ENCODE measurements around the gene ZNF496.

DNA sequence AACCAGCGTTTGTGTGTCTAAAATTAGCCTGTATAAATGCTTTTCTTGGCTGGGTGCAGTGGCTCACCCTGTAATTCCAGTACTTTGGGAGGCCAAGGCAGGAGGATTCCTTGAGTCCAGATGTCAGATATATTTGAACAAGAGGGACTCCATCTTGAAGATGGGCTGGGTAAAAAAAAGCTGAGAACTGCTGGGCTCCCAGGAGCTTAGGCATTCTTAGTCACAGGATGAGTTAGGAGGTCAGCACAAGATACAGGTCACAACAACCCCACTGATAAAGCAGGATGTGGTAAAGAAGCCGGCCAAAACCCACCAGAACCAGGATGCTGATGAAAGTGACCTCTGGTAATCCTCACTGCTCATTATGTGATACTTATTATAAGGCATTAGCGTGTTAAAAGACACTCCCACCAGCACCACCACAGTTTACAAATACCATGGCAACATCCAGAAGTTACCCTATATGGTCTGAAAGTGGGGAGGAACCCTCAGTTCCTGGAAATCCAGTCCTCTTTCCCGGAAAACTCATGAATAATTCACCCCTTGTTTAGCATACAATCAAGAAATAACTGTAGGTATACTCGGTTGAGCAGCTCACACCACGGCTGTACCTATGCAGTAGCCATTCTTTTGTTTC is 36.2 kb upstream of the ZNF496 start:
- TF ChIP-seq, protein P1, sequence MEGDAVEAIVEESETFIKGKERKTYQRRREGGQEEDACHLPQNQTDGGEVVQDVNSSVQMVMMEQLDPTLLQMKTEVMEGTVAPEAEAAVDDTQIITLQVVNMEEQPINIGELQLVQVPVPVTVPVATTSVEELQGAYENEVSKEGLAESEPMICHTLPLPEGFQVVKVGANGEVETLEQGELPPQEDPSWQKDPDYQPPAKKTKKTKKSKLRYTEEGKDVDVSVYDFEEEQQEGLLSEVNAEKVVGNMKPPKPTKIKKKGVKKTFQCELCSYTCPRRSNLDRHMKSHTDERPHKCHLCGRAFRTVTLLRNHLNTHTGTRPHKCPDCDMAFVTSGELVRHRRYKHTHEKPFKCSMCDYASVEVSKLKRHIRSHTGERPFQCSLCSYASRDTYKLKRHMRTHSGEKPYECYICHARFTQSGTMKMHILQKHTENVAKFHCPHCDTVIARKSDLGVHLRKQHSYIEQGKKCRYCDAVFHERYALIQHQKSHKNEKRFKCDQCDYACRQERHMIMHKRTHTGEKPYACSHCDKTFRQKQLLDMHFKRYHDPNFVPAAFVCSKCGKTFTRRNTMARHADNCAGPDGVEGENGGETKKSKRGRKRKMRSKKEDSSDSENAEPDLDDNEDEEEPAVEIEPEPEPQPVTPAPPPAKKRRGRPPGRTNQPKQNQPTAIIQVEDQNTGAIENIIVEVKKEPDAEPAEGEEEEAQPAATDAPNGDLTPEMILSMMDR (conservative IDR thresholded peaks at IDR 0.05), result no peak
- TF ChIP-seq EZH2 (IDR thresholded peaks at IDR 0.05; ENCODE audit: low read depth), result no peak
